CD1c-positive myeloid dendritic cell (primary cell): ENCODE results near the gene BHLHE23.
"Not testable (repeated sequence)": the region's sequence is repeated elsewhere in the genome, so short reads cannot be mapped to it uniquely, and the experiment has no call there.

Experiments
- DNase-seq: peaks from one replicate; pipeline ENCODE4 v3.0.0-alpha.2; 2016; ENCODE audit errors: extremely low spot score

The BHLHE23 gene

GRCh38 chr20:62961310-62961783, 45.4 kb downstream of the BHLHE23 start:
- no peak for DNase-seq

GRCh38 chr20:62960446-62961309, 46.1 kb downstream of the BHLHE23 start:
- DNase-seq = not testable (repeated sequence)

DNA sequence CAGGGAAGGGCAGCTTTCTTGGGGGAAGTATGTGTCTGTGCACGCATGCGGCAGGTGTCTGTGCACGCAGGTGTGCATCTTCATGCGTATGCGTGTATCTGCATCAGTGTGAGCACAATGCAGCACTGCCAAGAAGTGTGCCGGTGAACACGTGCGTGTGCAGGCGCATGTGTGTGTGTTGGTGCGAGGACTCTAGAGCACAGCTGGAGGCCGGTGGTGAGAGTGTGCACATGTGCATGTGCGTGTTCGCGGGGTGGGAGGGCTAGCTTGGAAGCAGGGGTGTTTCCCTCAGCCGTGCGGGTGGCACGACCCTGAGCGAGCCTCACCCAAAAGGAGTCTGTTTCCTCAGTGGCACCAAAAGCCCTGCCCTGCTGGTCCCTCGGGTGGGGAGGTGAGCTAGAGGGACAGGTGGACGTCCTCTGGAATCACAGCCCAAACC, 46.7 kb downstream of the BHLHE23 start:
- DNase-seq = no peak

DNA sequence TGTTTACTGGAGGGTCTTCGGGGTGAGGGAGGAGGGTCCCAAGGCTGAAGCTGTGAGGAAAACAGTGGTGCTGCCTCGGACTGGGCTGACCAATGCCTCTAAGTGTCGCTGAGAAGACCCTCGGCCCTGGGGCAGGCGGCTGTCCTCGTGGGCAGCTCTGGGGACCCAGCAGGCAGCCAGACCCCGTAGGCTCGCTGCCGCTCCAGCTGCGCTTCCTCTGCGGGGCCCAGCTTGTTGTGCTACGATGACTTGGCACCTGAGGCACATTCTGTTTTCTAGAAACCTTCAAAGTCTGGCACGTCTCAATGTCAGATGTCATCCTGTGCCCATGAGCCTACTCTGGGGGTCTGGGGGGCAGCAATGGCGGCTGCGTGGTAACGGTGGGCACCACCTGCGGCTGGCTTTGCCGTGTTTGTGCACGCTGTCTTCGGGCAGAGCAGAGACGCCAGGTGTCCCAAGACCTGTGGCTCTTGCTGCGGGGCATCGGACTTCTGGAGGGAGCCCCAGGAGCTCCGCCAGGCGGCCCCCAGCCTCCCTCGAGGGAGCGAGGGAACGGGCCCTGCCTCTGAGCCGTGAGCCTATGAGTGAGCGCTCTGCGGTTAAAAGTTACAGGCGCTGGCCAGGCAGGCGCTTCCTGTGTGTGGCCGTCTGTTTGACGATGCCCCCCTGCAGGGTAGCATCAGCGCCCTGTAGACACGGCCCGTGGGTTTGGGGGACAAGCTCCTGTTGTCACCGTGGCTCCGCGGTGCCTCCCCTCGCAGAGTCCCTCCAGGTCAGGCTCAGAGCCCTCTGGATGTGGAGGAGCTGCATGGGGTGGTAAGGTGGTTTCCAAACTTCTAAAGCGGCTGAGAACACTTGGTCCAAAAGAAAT, 47.4 kb downstream of the BHLHE23 start:
- no peak for DNase-seq

DNA sequence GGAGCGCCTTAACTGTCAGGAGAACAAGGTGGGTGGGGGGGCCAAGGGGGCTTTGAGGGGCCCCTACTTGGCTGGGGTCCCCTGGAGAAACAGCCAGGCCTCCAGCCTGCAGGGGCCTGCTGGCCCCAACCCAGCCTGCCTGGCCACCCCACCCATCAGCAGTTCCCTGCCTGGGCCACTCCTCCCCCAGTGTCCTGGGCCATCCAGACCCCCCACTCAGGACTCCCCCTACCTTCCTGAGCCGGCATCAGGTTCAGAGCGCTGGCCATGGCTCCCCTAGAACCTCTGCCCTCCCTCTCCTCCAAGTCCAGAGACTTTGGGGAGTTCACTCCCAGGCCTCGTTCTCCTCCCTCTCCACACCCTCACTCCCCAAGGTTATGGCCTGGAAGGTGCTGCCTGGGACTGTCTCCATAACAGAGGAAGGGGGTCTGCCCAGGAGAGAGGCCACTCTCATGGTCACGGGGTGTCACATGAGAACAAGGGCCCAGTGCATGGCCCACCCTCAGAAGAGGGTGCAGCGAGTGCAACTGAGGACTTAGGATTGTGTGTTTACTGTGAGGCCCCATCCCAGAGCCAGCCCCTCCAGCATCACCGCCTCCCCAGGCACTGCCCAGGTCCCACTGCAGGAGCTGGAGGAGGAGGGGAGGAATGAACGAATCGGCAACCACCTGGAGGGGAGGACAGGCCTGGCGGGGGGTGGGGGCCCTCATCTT, 48.2 kb downstream of the BHLHE23 start:
- no peak for DNase-seq

DNA sequence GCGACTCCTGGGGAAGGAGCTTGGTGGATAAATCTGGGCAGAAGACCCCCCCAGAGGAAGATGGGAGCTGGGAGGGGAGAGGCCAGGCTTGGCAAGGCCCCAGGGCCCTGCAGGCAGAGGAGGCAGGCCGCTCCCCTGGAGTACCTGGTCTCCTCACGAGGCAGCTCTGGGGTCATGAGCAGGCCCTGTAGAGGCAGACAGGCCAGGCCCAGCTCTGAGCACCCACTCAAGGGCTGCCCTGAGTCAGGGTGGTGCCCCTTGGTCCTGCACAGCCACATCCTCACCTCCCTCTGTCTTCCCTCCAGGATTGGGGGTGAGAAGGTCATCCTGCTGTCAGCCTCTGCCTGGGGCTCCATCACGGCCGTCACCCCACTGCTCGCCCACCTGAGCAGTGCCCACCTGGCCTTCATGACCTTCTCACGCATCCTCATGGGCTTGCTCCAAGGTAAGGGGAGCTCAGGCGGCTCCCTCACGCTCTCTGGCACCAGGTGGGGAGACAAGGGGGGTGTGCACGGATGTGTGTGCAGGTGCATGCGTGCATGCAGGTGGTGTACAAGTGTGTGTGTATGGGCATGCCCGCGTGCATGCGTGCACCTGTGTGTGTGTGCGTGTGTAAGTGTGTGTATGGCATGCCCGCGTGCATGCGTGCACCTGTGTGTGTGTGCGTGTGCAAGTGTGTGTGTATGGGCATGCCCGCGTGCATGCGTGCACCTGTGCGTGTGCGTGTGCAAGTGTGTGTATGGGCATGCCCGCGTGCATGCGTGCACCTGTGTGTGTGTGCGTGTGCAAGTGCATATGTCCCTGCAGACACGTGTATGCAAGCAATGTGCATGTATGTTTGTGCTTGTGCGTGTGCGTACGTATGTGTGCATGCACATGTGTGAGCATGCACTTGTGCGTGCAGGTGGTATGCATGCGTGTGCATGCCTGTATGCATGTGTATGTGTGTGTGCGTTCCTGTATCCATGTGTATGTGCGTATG, 49.3 kb downstream of the BHLHE23 start:
- no peak for DNase-seq

GRCh38 chr20:62956387-62957135, 50.2 kb downstream of the BHLHE23 start:
- DNase-seq = no peak
